GM23248 (cell line): Measurements from ENCODE around the gene RBMS1. TPM values are rescaled to one million over a fixed set of nuclear protein-coding genes. Genes with fewer than 3 reads are reported as not detected.

Source experiments
- DNase-seq: peaks from one replicate; pipeline ENCODE4 v3.0.0-alpha.2; 2015
- H2AFZ ChIP-seq: fragments of 200-600 bp; sonication (generic); 2 replicates; pipeline ENCODE4 v1.6.1; 2016; ENCODE audit warnings: antibody characterized with exemption
- H3F3A ChIP-seq: fragments of 200-600 bp; sonication (generic); 2 replicates; pipeline ENCODE4 v1.6.1; 2016; ENCODE audit warnings: mild to moderate bottlenecking, antibody characterized with exemption, mixed run types; ENCODE audit not compliant: insufficient read depth
- H3K27ac ChIP-seq: fragments of 200-600 bp; sonication (generic); 2 replicates; pipeline ENCODE4 v1.5.1; 2016; ENCODE audit warnings: mild to moderate bottlenecking
- H3K27me3 ChIP-seq: fragments of 200-600 bp; sonication (generic); replicated peaks from 2 replicates; pipeline ENCODE4 v1.6.1; 2016; ENCODE audit warnings: mild to moderate bottlenecking; ENCODE audit not compliant: insufficient read depth
- H3K36me3 ChIP-seq: fragments of 200-600 bp; sonication (generic); 2 replicates; pipeline ENCODE4 v1.6.1; 2016; ENCODE audit warnings: low read depth, mild to moderate bottlenecking
- H3K4me1 ChIP-seq: fragments of 200-600 bp; sonication (generic); 2 replicates; pipeline ENCODE4 v1.6.1; 2016; ENCODE audit warnings: mild to moderate bottlenecking; ENCODE audit not compliant: insufficient read depth
- H3K4me2 ChIP-seq: fragments of 200-600 bp; sonication (generic); one replicate; pipeline ENCODE4 v1.6.1; 2016; ENCODE audit warnings: mild to moderate bottlenecking; ENCODE audit not compliant: unreplicated experiment
- H3K4me3 ChIP-seq: fragments of 200-600 bp; sonication (generic); 2 replicates; pipeline ENCODE4 v1.5.1; 2016; ENCODE audit warnings: mild to moderate bottlenecking
- H3K79me2 ChIP-seq: fragments of 200-600 bp; sonication (generic); 2 replicates; pipeline ENCODE4 v1.6.1; 2016; ENCODE audit warnings: mild to moderate bottlenecking; ENCODE audit not compliant: insufficient read depth
- H3K9ac ChIP-seq: fragments of 200-600 bp; sonication (generic); 2 replicates; pipeline ENCODE4 v1.6.1; 2016; ENCODE audit warnings: mild to moderate bottlenecking
- H3K9me2 ChIP-seq: fragments of 200-600 bp; sonication (generic); 2 replicates; pipeline ENCODE4 v1.6.1; 2016; ENCODE audit warnings: mixed run types, mild to moderate bottlenecking, moderate library complexity; ENCODE audit not compliant: insufficient read depth
- H3K9me3 ChIP-seq: fragments of 200-600 bp; sonication (generic); one replicate; pipeline ENCODE4 v1.6.1; 2017; ENCODE audit warnings: low read depth
- H4K20me1 ChIP-seq: fragments of 200-600 bp; sonication (generic); 2 replicates; pipeline ENCODE4 v1.6.0; 2016; ENCODE audit not compliant: insufficient read depth
- EZH2 ChIP-seq: fragments of 200-600 bp; sonication (generic); IDR thresholded peaks from 2 replicates; pipeline ENCODE4 v1.6.1; 2018; ENCODE audit warnings: antibody characterized with exemption, mild to moderate bottlenecking; ENCODE audit not compliant: insufficient read depth, poor library complexity, severe bottlenecking
- EZH2phosphoT487 ChIP-seq: fragments of 200-600 bp; sonication (generic); IDR thresholded peaks from 2 replicates; pipeline ENCODE4 v1.6.1; 2018; ENCODE audit warnings: antibody characterized with exemption, moderate library complexity, mild to moderate bottlenecking, low read depth; ENCODE audit not compliant: insufficient read depth
- WGBS, 2 experiments: methylation state at CpG; one replicate each; pipeline ENCODE4 v1.1.6; 2015 to 2017; ENCODE audit warnings: low lambda C conversion rate in 2 of 2, low coverage in 1 of 2; ENCODE audit errors: missing lambda C conversion rate in 2 of 2; 5-methylcytosine and 5-hydroxymethylcytosine counted together
- in situ Hi-C: fragments of 300-500 bp; cut with MboI; formaldehyde crosslinking; loops from 2 replicates; pipeline ENCODE4 v1.15.0; 2020
- polyA plus RNA-seq: library from polyadenylated mRNA; unstranded; fragments of >200 nt; fragmentation: Nextera tagmentation; extraction: Ambion mirVana; gene quantifications from 2 replicates; pipeline ENCODE4 v1.2.1, GENCODE V29; 2016
- total RNA-seq: library from RNA; depleted of rRNA; stranded (reverse); fragments of >200 nt; shearing (Covaris generic); gene quantifications from 2 replicates; pipeline ENCODE4 v1.2.3, GENCODE V29; 2014

RBMS1 gene
- total and polyA plus RNA-seq, 2 experiments from 2014 or later = 72.3 to 91.7 TPM

GRCh38 chr2:160362541-160362940 lies 131.1 kb downstream of the RBMS1 start:
- Histone ChIP-seq H3K9ac (0 out of 2 replicates have a peak overlapping the region, but pooled peaks have one; percentile 78), H3F3A (peaks cover 96% of the 10 kb centered on the region), H2AFZ (no peak overlapping the region), H3K36me3 (peaks cover 17% of the 10 kb centered on the region), H3K4me1 (peaks cover 95% of the 10 kb centered on the region), H3K9me2 (no peaks in the 10 kb centered on the region), H3K27ac (peak overlapping the region; percentile 88), H3K4me3 (no peak overlapping the region), H3K27me3 (no peaks in the 10 kb centered on the region), H3K9me3 (no peaks in the 10 kb centered on the region), H3K79me2 (peaks cover 100% of the 10 kb centered on the region), H3K4me2 (no peak overlapping the region), H4K20me1 (peaks cover 10% of the 10 kb centered on the region; the same call in 1 of the 2 replicates)
- TF ChIP-seq EZH2phosphoT487 (no peak), EZH2 (no peak)
- in situ Hi-C loops = no loop called here
- no peak for DNase-seq
- 91 to 94% methylated on average over 2 of the region's 2 CpGs for WGBS, 2 experiments

GRCh38 chr2:160362018-160362417 lies 131.6 kb downstream of the RBMS1 start:
- in situ Hi-C loops = no loop called here
- H3F3A ChIP-seq = peaks cover 96% of the 10 kb centered on the region
- H3K4me3 ChIP-seq = no peak overlapping the region
- peaks cover 100% of the 10 kb centered on the region for H3K79me2 ChIP-seq
- no peaks in the 10 kb centered on the region for H3K27me3 ChIP-seq
- no peaks in the 10 kb centered on the region for H3K9me3 ChIP-seq
- H3K4me1 ChIP-seq = peaks cover 95% of the 10 kb centered on the region
- DNase-seq = no peak
- peaks cover 17% of the 10 kb centered on the region for H3K36me3 ChIP-seq
- H3K27ac ChIP-seq = peak overlapping the region; percentile 88
- no peak overlapping the region for H2AFZ ChIP-seq
- H4K20me1 ChIP-seq = peaks cover 11% of the 10 kb centered on the region; the same call in 1 of the 2 replicates
- no peak for TF ChIP-seq EZH2
- no peak for TF ChIP-seq EZH2phosphoT487
- no peak overlapping the region for H3K9ac ChIP-seq
- H3K9me2 ChIP-seq = no peaks in the 10 kb centered on the region
- H3K4me2 ChIP-seq = no peak overlapping the region
- WGBS, 2 experiments = 31 to 34% methylated on average over 4 of the region's 4 CpGs

GRCh38 chr2:160360089-160360757 lies 133.4 kb downstream of the RBMS1 start:
- Histone ChIP-seq H3F3A (peaks cover 90% of the 10 kb centered on the region), H3K27ac (peak overlapping the region; percentile 68), H4K20me1 (peaks cover 14% of the 10 kb centered on the region), H2AFZ (no peak overlapping the region), H3K36me3 (peaks cover 16% of the 10 kb centered on the region), H3K4me2 (no peak overlapping the region), H3K4me1 (peaks cover 89% of the 10 kb centered on the region), H3K27me3 (no peaks in the 10 kb centered on the region), H3K9me3 (no peaks in the 10 kb centered on the region), H3K9me2 (no peaks in the 10 kb centered on the region), H3K79me2 (peaks cover 100% of the 10 kb centered on the region), H3K4me3 (no peak overlapping the region), H3K9ac (no peak overlapping the region)
- TF ChIP-seq EZH2 (no peak), EZH2phosphoT487 (no peak)
- 71 to 79% methylated on average over 5 of the region's 5 CpGs for WGBS, 2 experiments
- in situ Hi-C loops = no loop called here
- no peak for DNase-seq

GRCh38 chr2:160358046-160358445 lies 135.6 kb downstream of the RBMS1 start:
- H3K36me3 ChIP-seq = peaks cover 12% of the 10 kb centered on the region; the same call in 1 of the 2 replicates
- H3K79me2 ChIP-seq = peaks cover 100% of the 10 kb centered on the region
- H3K9me2 ChIP-seq = no peaks in the 10 kb centered on the region
- 42 to 44% methylated on average over 5 of the region's 5 CpGs for WGBS, 2 experiments
- no peak for TF ChIP-seq EZH2phosphoT487
- TF ChIP-seq EZH2 = no peak
- H3K9ac ChIP-seq = no peak overlapping the region
- H3K27me3 ChIP-seq = no peaks in the 10 kb centered on the region
- peak overlapping the region; percentile 68 for H3K27ac ChIP-seq
- in situ Hi-C loops = no loop called here
- H3K9me3 ChIP-seq = no peaks in the 10 kb centered on the region
- H3K4me3 ChIP-seq = no peak overlapping the region
- peaks cover 77% of the 10 kb centered on the region for H3K4me1 ChIP-seq
- no peak overlapping the region for H2AFZ ChIP-seq
- DNase-seq = peak; percentile 83
- peaks cover 18% of the 10 kb centered on the region for H4K20me1 ChIP-seq
- H3K4me2 ChIP-seq = peak overlapping the region; percentile 41
- peaks cover 88% of the 10 kb centered on the region for H3F3A ChIP-seq
